HG03280 (cell line): ENCODE measurements around the gene SNIP1.
"Not testable (repeated sequence)": the region's sequence is repeated elsewhere in the genome, so short reads cannot be mapped to it uniquely, and the experiment has no call there.

Experiments
- ATAC-seq: cut with Tn5 transposase; IDR thresholded peaks from one replicate; pipeline ENCODE4 v1.9.1; 2021; ENCODE audit warnings: mild to moderate bottlenecking, moderate library complexity; ENCODE audit not compliant: unreplicated experiment

The SNIP1 gene, protein sequence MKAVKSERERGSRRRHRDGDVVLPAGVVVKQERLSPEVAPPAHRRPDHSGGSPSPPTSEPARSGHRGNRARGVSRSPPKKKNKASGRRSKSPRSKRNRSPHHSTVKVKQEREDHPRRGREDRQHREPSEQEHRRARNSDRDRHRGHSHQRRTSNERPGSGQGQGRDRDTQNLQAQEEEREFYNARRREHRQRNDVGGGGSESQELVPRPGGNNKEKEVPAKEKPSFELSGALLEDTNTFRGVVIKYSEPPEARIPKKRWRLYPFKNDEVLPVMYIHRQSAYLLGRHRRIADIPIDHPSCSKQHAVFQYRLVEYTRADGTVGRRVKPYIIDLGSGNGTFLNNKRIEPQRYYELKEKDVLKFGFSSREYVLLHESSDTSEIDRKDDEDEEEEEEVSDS

DNA sequence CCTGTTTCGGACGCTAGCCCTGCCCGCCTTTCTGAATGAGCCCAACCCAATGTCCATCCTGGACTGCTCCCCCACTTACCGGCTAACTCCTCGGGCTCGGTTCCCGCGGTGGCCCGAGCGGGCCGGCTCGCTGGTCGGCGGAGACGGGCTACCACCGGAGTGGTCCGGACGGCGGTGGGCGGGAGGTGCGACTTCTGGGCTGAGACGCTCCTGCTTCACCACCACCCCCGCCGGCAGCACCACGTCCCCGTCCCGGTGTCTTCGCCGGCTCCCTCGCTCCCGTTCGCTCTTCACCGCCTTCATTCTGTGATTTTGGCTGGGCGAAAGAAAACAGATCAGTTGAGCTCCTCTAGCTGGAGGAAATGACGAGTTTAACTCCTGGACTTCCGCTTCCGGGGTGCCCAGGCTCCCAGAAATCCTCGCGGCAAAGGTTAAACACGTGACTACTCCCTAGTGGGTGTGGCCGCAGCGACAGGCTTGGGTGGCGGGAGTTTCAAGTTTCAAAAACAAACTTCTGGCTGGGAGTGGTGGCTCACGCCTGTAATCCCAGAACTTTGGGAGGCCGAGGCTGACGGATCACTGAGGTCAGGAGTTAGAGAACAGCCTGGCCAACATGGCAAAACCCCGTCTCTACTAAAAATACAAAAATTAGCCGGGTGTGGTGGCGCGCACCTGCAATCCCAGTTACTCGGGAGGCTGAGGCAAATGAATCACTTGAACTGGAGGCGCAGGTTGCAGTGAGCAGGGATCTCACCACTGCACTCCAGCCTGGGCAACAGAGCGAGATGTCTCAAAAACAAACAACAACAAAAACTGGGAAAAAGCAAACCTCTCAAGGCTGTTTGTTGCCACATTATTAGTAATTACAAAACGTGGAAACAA lies at the start of gene SNIP1:
Gene SNIP1, minus strand, starts transcription at position 367 of the 882 bp plus-strand sequence. Its CDS starts 64 bp downstream, at position 303.
- peak; percentile 91 for ATAC-seq

- no peak for ATAC-seq
Observed at GRCh38 chr1:37602750-37603694, 48.9 kb upstream of the SNIP1 start.

- ATAC-seq: no peak
Observed at GRCh38 chr1:37601441-37601840, 47.3 kb upstream of the SNIP1 start.

DNA sequence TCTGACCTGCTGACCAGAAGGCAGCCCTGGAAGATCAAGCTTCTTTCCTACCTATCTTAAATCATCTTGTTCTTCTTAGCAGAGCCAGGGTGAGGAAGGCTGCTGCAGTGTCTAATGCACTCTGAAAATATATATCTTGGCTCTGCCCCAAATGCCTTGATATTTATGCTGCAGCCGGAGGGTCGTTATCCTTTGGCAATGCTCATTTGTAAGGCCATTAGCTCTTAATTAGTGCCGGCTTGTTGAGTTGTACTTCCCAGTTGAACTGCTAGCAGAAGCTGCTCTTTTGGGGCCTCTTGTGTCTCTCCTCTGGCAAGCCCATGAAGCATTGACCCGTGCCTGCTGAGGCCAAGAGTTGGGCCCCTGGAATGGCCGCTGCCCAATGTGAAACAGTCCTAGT lies 45.8 kb upstream of the SNIP1 start:
- ATAC-seq: no peak

GRCh38 chr1:37596182-37596667 lies 42.1 kb upstream of the SNIP1 start:
- ATAC-seq: peak; percentile 5

DNA sequence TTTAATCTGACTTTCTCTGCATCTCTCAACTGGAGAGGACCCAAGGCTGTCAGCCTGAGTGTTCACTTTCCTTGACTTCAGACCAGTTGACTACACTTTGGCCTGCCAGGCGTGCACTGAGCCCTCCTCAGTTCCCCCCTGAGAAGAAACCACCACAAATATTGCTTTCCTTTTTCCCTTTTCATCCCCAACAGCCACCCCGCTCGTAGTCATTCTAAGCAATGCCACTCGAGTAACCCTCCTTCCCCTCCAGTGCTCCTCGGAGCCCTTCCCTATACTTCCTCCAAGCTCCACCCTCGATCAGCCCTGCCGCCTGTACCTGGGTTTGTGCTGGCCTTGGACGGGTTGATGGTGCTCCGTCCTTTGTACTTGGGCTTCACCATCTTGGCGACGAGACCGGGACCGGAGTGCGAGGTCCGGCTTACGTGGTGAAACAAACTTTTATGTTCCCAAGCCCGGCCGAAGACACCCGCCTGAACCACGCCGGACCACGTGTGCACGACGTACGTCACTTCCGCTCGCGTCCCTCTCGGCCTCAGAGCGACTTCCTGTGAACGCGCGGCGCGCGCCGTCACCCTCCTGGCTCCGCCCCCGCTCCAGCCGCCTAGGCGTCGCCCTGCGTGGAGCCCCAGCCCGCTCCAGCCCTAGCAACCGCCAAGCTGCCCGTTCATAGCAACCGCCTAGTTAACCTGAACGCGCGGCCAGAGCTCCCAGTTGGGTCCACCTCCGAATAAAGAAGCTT lies 41.5 kb upstream of the SNIP1 start, which contains the start of gene GNL2:
Gene GNL2, minus strand, starts transcription at position 498 of the 742 bp plus-strand sequence. Its CDS starts 115 bp downstream, at position 383.
- peak; percentile 98 for ATAC-seq

- no peak for ATAC-seq
Observed at GRCh38 chr1:37593726-37594125, 39.6 kb upstream of the SNIP1 start.

GRCh38 chr1:37588939-37589338 lies 34.8 kb upstream of the SNIP1 start:
- no peak for ATAC-seq

DNA sequence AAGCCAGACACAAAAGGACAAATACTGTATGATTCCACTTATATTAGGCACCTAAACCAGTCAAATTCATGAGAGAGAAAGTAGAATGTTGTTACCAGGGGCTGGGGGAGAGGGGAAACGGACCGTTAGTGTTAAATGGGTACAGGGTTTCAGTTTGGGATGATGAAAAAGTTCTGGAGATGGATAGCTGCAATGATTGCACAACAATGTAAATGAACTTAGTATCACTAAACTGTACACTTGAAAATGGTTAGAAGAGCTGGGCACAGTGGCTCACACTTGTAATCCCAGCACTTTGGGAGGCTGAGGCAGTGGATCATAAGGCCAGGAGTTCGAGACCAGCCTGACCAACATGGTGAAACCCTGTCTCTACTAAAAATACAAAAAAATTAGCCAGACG lies 30.5 kb upstream of the SNIP1 start:
- ATAC-seq: not testable (repeated sequence)

DNA sequence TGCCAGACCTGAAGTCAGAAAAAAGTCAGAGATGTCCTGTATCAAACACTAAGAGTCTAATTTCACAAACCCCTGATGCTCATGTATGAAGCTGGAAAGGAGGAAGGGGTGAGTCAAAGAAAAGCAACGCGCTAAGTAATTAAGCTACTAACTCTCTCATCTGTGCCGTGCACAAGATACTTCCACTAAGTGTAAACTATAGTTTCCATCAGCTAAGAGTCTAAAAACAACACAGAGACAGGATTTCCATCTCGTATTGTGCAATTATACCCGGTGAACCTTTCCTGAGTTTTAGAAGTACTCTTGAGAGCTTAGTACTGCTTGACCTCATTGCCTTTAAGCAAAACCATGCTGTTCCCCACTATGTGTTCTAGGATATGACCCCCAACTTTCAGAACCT lies 21.6 kb upstream of the SNIP1 start:
- ATAC-seq: no peak

DNA sequence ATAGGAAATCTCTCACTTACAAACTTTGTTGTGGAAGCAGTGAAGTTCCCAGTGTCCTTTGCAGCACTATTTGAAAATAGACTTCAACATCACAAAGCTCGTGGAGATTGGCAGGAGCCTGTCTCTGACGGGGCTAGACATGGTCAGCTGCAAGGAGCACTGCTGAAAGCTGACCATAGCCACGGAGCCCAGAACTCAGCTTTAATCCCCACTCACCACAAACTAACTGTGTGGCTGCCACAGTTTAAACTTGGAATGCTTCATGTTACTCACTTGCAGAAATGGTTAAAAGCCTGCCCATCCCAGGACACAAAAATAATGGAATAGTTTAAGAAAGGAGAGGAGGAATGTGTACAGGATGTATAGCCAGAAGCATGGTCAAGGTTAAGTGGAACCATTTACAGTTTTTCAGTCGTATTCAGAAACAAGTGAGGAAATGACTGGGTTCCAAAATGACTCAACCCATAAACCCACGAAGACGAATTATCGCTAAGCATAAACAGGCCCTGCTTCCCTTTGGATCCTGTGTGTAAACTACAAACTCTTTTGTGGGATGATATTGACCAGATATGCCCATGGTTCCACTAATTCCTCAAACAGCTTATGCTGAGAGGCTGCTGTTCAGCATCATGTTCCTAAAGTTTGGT lies 20.9 kb upstream of the SNIP1 start:
- ATAC-seq: no peak

DNA sequence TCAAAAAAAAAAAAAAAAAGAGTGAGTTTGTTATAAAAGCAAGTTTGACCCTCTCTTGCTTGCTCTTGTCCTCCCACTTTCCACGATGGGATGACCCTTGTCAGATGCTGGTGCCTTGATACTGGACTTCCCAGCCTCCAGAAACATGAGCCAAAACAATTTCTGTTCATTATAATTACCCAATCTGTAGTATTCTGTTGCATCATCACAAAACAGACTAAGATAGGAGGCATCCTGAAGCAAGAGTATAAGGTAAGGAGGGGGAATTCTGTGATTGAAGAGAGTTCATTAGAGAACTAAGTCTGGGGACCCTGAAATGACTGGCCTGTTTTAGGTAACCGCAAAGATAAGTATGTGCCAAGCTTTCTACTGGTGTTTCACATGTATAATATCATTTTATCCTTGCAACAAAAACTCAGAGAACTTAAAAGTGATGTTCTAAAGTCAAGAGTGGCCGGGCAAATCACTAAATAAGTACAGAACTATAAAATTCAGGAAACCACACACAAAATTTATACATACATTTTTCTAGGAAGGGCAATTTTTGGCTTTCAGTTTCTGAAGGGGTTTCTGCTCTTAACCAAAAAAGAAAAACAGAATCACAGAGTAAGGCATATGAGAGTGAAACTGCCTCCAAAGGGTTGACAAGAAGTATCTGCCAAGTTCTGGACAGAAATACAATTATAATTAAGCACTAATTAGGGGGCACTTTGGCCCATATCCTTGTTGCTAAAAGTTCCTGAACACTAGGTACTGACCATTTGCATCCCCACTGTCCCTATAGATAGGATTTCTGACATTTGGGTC lies 16.6 kb upstream of the SNIP1 start:
- no peak for ATAC-seq

DNA sequence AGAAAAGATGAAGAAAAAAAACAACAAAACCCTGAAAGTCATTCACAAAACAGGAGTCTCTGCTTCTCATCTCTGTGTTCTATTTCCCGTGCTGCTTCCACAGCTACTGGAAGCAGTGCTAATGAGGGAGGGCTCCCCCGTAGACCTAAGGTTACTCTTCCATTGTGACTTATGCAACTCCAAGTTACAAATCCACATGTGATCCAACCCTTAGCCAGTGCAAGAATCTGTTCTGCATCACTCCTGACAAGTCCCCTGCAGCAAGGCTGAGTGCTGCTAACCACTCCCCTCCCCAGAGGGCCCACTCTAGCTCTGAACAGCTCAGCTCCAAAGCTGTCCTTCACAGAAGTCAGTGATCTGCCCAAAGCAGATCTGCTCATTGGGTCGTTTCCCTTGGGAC lies 12.9 kb upstream of the SNIP1 start:
- no peak for ATAC-seq

GRCh38 chr1:37564892-37565291 lies 10.8 kb upstream of the SNIP1 start:
- ATAC-seq: no peak

DNA sequence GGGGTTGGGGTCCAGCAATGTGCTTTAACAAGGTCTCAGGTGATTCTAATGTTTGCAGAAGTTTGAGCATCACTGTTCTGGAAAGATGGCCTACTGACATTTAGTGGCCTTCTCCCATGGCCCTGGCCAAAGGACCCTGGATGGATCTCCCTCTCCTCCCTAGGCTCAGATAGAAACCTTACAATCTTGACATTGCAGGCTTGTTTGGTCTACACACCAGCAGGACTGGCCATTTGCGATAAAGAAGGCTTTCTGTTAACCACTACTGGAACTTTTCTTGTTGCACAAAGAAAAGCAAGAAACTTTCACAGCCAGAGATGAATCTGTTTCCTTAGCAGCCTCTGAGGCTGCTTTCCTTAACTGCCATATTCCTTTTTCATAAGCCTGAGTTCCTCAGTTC lies 8.9 kb upstream of the SNIP1 start:
- no peak for ATAC-seq

- ATAC-seq: no peak
Observed at GRCh38 chr1:37561133-37562132, 7.3 kb upstream of the SNIP1 start.

- ATAC-seq: no peak
Observed at GRCh38 chr1:37560401-37561132, 6.5 kb upstream of the SNIP1 start.
